Measurements from ENCODE around the gene RER1. TPM values are rescaled to one million over a fixed set of nuclear protein-coding genes. Genes with fewer than 3 reads are reported as not detected.

Gene RER1
- total RNA-seq, 1 experiment from 2014 or later: 155 TPM

GRCh38 chr1:2402420-2402819 lies 10.8 kb downstream of the RER1 start (continued):
- no peak for TF ChIP-seq CTCF (IDR thresholded peaks at IDR 0.05 in 2 of 3, conservative IDR thresholded peaks at IDR 0.05 in 1 of 3; ENCODE audit: borderline replicate concordance in 1 of 3, insufficient read depth in 1 of 3, low read depth in 2 of 3, low read length in 2 of 3)
- TF ChIP-seq ZNF274 (IDR thresholded peaks at IDR 0.05; ENCODE audit: low read depth, low read length): no peak
- no peak for TF ChIP-seq POLR2A (IDR thresholded peaks at IDR 0.05; ENCODE audit: borderline replicate concordance, extremely low read depth, insufficient read depth, insufficient read length)
- no peak for TF ChIP-seq ZFX (IDR thresholded peaks at IDR 0.05)
- no peak for TF ChIP-seq MAX (IDR thresholded peaks at IDR 0.05)
- no peak for TF ChIP-seq FOSL1 (IDR thresholded peaks at IDR 0.05; ENCODE audit: low read depth)
- no peak for TF ChIP-seq ATF3 (IDR thresholded peaks at IDR 0.05)
- no peak for TF ChIP-seq YY1 (IDR thresholded peaks at IDR 0.05; ENCODE audit: extremely low read depth, insufficient replicate concordance, low read depth, low read length)

GRCh38 chr1:2403273-2403672 lies 11.6 kb downstream of the RER1 start:
- Histone ChIP-seq H2AFZ (ENCODE audit: low read depth, low read length, poor library complexity, severe bottlenecking) (no peak overlapping the region), H3K27me3 (ENCODE audit: insufficient read depth, low read length) (no peaks in the 10 kb centered on the region), H3K27ac (ENCODE audit: low read depth, low read length) (no peak overlapping the region), H3K9me3 (ENCODE audit: control insufficient read depth in 1 of 2, insufficient read depth in 1 of 2, low read depth in 1 of 2, low read length in 2 of 2) (no peaks in the 10 kb centered on the region), H3K36me3 (ENCODE audit: control insufficient read depth in 1 of 2, insufficient read depth in 2 of 2, low read length in 2 of 2) (peaks cover 31 to 34% of the 10 kb centered on the region in 2 experiments), H3K79me2 (ENCODE audit: insufficient read depth, low read length) (peaks cover 26% of the 10 kb centered on the region; the same call in 1 of the 2 replicates), H3K9ac (ENCODE audit: low read length) (no peak overlapping the region), H3K4me2 (ENCODE audit: low read length) (no peak overlapping the region), H3K9me2 (ENCODE audit: insufficient read depth) (no peaks in the 10 kb centered on the region), H3K4me3 (replicated peaks in 1 of 2; ENCODE audit: low read depth in 1 of 2, low read length in 2 of 2) (no peak overlapping the region), H3K4me1 (ENCODE audit: control insufficient read depth in 1 of 2, insufficient read depth in 2 of 2, low read length in 2 of 2) (no peaks in the 10 kb centered on the region), H4K20me1 (ENCODE audit: insufficient read depth) (no peaks in the 10 kb centered on the region)
- no peak for TF ChIP-seq FOSL1 (IDR thresholded peaks at IDR 0.05; ENCODE audit: low read depth)
- 0 out of 2 replicates have a peak, but pooled peaks have one; percentile 8 for TF ChIP-seq POLR2AphosphoS5 (IDR thresholded peaks at IDR 0.05; ENCODE audit: low read depth, low read length)
- no peak for ATAC-seq
- no peak for DNase-seq (ENCODE audit: low read depth, low spot score)
- ChIA-PET RAD21 (ENCODE audit: low non-redundant PET in 1 of 2, low total read pairs in 2 of 2, uncharacterized antibody in 2 of 2, unreplicated experiment in 2 of 2) (no interaction called here), POLR2A (no interaction called here), CTCF (no interaction called here)
- TSS peak; percentile 51 for BruUV-seq (replicated peaks)
- intact Hi-C loops (cut with micrococcal nuclease): no loop called here
